GM12873 (cell line): ENCODE data around the gene AGMO.

ENCODE experiments used
- TF ChIP-seq, protein P1 (sequence below): IDR thresholded peaks from 2 replicates; pipeline ENCODE4 v1.5.1; 2012; ENCODE audit warnings: low read depth, mild to moderate bottlenecking, moderate library complexity, low read length, control low read depth; ENCODE audit not compliant: insufficient read depth; ENCODE audit errors: missing control alignments

AGMO gene

DNA sequence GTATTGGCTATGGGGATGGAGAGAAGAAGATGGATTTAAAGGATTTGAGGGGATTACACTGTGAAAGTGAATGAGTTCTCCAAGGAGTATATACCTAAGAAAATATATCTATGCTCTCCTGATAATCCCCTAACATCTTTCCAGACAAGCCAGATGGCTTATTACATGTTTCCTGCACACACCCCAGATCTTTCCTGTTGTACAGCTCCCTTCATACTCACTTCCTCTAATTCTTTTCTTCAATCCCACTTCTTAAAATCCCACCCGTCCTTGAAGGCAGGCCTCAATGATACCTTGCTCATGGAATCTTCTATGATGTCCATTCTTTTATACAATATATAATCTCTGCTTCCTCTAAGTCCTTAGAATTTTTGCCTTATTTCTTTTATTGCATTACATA is 342.1 kb downstream of the AGMO start:
- TF ChIP-seq, protein P1, sequence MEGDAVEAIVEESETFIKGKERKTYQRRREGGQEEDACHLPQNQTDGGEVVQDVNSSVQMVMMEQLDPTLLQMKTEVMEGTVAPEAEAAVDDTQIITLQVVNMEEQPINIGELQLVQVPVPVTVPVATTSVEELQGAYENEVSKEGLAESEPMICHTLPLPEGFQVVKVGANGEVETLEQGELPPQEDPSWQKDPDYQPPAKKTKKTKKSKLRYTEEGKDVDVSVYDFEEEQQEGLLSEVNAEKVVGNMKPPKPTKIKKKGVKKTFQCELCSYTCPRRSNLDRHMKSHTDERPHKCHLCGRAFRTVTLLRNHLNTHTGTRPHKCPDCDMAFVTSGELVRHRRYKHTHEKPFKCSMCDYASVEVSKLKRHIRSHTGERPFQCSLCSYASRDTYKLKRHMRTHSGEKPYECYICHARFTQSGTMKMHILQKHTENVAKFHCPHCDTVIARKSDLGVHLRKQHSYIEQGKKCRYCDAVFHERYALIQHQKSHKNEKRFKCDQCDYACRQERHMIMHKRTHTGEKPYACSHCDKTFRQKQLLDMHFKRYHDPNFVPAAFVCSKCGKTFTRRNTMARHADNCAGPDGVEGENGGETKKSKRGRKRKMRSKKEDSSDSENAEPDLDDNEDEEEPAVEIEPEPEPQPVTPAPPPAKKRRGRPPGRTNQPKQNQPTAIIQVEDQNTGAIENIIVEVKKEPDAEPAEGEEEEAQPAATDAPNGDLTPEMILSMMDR = no peak

DNA sequence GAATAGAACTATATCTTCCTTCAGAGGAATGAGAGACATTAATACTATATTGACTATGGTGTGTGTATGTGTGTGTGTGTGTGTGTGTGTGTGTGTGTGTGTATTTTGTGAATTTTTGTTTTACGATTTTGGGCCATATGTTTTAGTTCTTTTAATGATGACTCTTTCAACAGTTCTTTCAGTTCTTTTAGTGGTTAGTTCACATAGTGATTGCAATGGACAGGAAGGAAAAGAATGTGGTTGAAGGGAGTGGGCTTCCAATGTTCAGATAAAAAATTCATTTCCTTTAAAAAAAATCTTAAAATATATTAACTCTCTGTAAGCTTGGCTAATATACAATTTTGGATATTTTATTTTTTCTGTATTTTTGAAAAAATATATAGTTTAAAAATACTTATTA is 343.6 kb downstream of the AGMO start:
- TF ChIP-seq, protein P1 = no peak

DNA sequence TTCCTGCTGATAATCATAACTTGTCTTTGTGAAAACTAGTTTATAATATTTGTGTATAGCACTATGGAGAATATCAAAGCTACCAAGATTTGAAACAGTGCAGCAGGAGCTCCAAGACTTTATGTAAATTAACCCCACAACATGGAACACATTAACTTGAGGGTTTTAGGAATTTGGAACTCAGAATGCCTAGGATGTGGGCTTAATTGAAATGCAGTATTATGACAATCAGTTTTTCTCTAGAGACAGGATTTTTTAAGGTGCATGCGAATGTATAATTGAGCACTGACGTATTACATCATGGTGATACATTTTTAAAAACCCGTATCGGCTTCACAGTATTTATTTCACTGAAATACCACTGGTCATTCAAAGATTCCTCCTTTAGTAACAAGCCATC is 346.2 kb downstream of the AGMO start:
- TF ChIP-seq, protein P1 = no peak

DNA sequence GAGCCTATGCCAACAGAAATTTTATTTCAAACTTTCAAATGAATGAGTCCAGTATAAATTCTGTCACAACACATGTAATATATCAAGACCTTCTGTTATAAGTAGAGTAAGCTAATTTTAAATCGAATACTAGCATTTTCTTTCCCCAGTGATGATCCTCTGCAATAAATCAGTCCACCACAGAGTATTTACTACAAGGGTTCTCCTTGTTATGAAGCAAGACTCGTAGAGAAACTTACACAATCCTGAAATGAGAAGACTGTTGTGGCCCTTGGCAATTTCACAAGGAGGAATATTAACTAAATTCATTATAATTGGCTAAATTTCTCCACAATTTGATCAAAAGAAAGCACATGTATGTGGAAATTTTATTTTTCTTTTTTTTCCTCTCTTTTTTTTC is 346.8 kb downstream of the AGMO start:
- TF ChIP-seq, protein P1 = no peak

DNA sequence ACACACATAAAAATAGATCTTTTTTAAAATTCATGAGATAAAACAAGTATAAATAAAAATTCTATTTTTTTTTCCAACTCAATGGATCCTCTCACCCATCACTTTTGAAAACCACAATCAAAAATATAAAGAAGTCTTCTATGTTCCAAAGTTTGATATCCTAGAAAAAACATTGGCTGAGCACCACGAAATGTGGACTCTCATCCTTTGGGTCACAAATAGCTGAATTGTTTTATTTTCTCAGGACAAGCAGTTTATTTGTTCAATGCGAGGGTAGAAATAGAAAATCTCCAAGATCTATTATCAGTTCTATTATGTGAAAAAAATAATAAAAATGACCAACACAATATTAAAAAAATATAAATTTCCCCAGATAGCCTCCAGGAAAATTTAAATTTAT is 348.7 kb downstream of the AGMO start:
- TF ChIP-seq, protein P1 = no peak

DNA sequence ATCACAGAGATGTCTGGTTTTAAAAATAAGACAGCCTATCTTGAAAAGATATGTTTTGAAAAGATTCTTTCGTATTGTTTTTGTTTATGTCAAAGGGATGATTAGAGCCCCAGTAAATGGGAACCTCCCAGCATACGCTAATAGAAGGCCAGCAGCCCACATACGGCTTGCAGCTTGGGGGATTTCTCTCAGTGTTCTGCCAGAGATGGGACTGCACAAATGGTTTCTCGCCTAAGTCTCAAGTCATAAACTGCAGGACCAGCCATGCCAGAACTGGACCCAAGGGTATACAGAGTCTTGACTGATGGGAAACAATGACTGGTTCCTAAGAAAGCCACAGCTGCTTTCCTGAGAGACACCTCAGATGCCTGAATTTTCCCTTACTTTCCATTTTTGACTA is 352.4 kb downstream of the AGMO start:
- TF ChIP-seq, protein P1 = no peak

DNA sequence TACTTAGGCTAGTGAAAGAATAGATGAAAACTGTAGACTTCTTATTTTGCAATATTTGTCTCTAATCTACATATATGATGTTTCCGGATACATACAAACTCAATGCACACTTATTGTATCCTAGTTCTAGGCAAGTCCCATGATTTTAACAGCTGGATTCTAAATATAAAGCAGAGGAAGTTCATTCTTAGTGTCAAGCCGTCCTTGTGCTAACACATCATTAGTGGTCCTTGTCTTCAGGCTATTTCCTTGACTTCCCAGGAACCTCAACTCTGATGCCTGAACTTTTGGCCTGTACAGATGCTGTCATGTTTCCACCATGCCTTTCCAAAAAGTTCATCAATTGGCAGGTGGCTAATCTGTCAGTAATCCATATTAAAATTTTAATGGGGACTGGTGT is 357.4 kb downstream of the AGMO start:
- TF ChIP-seq, protein P1 = no peak
